GM23338 (cell line): Measurements from ENCODE around the gene RIMKLB. TPM values are rescaled to one million over a fixed set of nuclear protein-coding genes. Genes with fewer than 3 reads are reported as not detected.

ENCODE experiments used
- ATAC-seq: fragments of 200-7000 bp; cut with Tn5 transposase; 3 replicates; pipeline ENCODE4 v1.9.1; 2020
- DNase-seq: peaks from one replicate; pipeline ENCODE4 v3.0.0-alpha.2; 2015; ENCODE audit warnings: low spot score
- H2AFZ ChIP-seq: fragments of 200-600 bp; sonication (generic); 2 replicates; pipeline ENCODE4 v1.8.0; 2016; ENCODE audit warnings: antibody characterized with exemption, mild to moderate bottlenecking, moderate library complexity
- H3F3A ChIP-seq: fragments of 200-600 bp; sonication (generic); replicated peaks from 2 replicates; pipeline ENCODE4 v1.8.0; 2017; ENCODE audit warnings: antibody characterized with exemption, mixed run types, low read depth
- H3K27ac ChIP-seq: fragments of 200-600 bp; sonication (generic); 2 replicates; pipeline ENCODE4 v1.6.1; 2016; ENCODE audit warnings: low read depth
- H3K27me3 ChIP-seq: fragments of 200-600 bp; sonication (generic); 2 replicates; pipeline ENCODE4 v1.8.0; 2016; ENCODE audit warnings: mild to moderate bottlenecking, mixed run types, moderate library complexity; ENCODE audit not compliant: insufficient read depth
- H3K36me3 ChIP-seq: fragments of 200-600 bp; sonication (generic); 2 replicates; pipeline ENCODE4 v1.8.0; 2016; ENCODE audit warnings: mild to moderate bottlenecking; ENCODE audit not compliant: insufficient read depth
- H3K4me1 ChIP-seq: fragments of 200-600 bp; sonication (generic); 2 replicates; pipeline ENCODE4 v1.8.0; 2016; ENCODE audit warnings: mild to moderate bottlenecking, moderate library complexity; ENCODE audit not compliant: insufficient read depth
- H3K4me2 ChIP-seq: fragments of 200-600 bp; sonication (generic); 2 replicates; pipeline ENCODE4 v1.7.1; 2017; ENCODE audit warnings: mixed run types
- H3K4me3 ChIP-seq: fragments of 200-600 bp; sonication (generic); 2 replicates; pipeline ENCODE4 v1.6.1; 2016; ENCODE audit warnings: mixed run types
- H3K79me2 ChIP-seq: fragments of 200-600 bp; sonication (generic); replicated peaks from 2 replicates; pipeline ENCODE4 v1.8.0; 2017; ENCODE audit warnings: mild to moderate bottlenecking; ENCODE audit not compliant: insufficient read depth
- H3K9me2 ChIP-seq: fragments of 200-600 bp; sonication (generic); 2 replicates; pipeline ENCODE4 v1.8.0; 2017; ENCODE audit not compliant: insufficient read depth
- H4K20me1 ChIP-seq: fragments of 200-600 bp; sonication (generic); replicated peaks from 2 replicates; pipeline ENCODE4 v1.8.0; 2017; ENCODE audit warnings: mild to moderate bottlenecking; ENCODE audit not compliant: insufficient read depth
- H3K27ac Mint-ChIP-seq: 2 replicates; pipeline ENCODE4 v1.8.0; 2020; ENCODE audit warnings: inconsistent platforms, mild to moderate bottlenecking, moderate library complexity, mixed read lengths
- H3K27me3 Mint-ChIP-seq: 3 replicates; pipeline ENCODE4 v1.8.0; 2022; ENCODE audit warnings: low read depth, mild to moderate bottlenecking, moderate library complexity, mixed read lengths, inconsistent platforms; ENCODE audit not compliant: insufficient read depth, poor library complexity
- H3K36me3 Mint-ChIP-seq: 3 replicates; pipeline ENCODE4 v1.8.0; 2021; ENCODE audit warnings: low read depth, mild to moderate bottlenecking, inconsistent platforms, moderate library complexity, mixed read lengths
- H3K4me1 Mint-ChIP-seq: 3 replicates; pipeline ENCODE4 v1.8.0; 2020; ENCODE audit warnings: mild to moderate bottlenecking, inconsistent platforms, mixed read lengths
- H3K4me3 Mint-ChIP-seq: 3 replicates; pipeline ENCODE4 v1.8.0; 2021; ENCODE audit warnings: moderate library complexity, mild to moderate bottlenecking, inconsistent platforms, mixed read lengths
- H3K9me3 Mint-ChIP-seq: 3 replicates; pipeline ENCODE4 v1.8.0; 2020; ENCODE audit warnings: moderate library complexity, mild to moderate bottlenecking, inconsistent platforms, mixed read lengths
- CREB1 ChIP-seq: fragments of 250-450 bp; sonication (Bioruptor Pico); IDR thresholded peaks from 2 replicates; pipeline ENCODE4 v1.5.0; 2020; ENCODE audit warnings: low read depth, mild to moderate bottlenecking, moderate library complexity
- ETS1 ChIP-seq: IDR thresholded peaks from 2 replicates; pipeline ENCODE4 v1.6.1; 2016; ENCODE audit warnings: antibody characterized with exemption
- EZH2 ChIP-seq: fragments of 200-600 bp; sonication (generic); IDR thresholded peaks from one replicate; pipeline ENCODE4 v1.8.0; 2017; ENCODE audit warnings: antibody characterized with exemption, mild to moderate bottlenecking, low read depth; ENCODE audit not compliant: unreplicated experiment
- EZH2phosphoT487 ChIP-seq: fragments of 200-600 bp; sonication (generic); IDR thresholded peaks from one replicate; pipeline ENCODE4 v1.8.1; 2018; ENCODE audit warnings: antibody characterized with exemption; ENCODE audit not compliant: unreplicated experiment
- JUNB ChIP-seq: IDR thresholded peaks from one replicate; pipeline ENCODE4 v1.6.1; 2016; ENCODE audit warnings: antibody characterized with exemption; ENCODE audit not compliant: unreplicated experiment
- NANOG ChIP-seq: IDR thresholded peaks from 2 replicates; pipeline ENCODE4 v1.6.1; 2016; ENCODE audit warnings: antibody characterized with exemption, borderline replicate concordance
- POLR2AphosphoS5 ChIP-seq: IDR thresholded peaks from 2 replicates; pipeline ENCODE4 v1.6.1; 2016; ENCODE audit warnings: antibody characterized with exemption, low read depth
- STAT1 ChIP-seq: IDR thresholded peaks from one replicate; pipeline ENCODE4 v1.6.1; 2016; ENCODE audit warnings: antibody characterized with exemption; ENCODE audit not compliant: unreplicated experiment
- ZNF331 ChIP-seq: fragments of 250-450 bp; sonication (Bioruptor Pico); IDR thresholded peaks from 2 replicates; pipeline ENCODE4 v1.5.0; 2020; ENCODE audit warnings: low read depth, mild to moderate bottlenecking, moderate library complexity
- ZNF462 ChIP-seq: fragments of 250-450 bp; sonication (Bioruptor Pico); IDR thresholded peaks from 2 replicates; pipeline ENCODE4 v1.5.0; 2020; ENCODE audit warnings: mild to moderate bottlenecking, moderate library complexity
- polyA plus RNA-seq: library from polyadenylated mRNA; unstranded; fragments of >200 nt; fragmentation: Nextera tagmentation; extraction: Ambion mirVana; gene quantifications from 2 replicates; pipeline ENCODE4 v1.2.1, GENCODE V29; 2016
- total RNA-seq: library from RNA; depleted of rRNA; stranded (reverse); fragments of >200 nt; shearing (Covaris generic); gene quantifications from 2 replicates; pipeline ENCODE4 v1.2.3, GENCODE V29; 2014
- TF ChIP-seq, protein P1 (sequence below): IDR thresholded peaks from one replicate; pipeline ENCODE4 v1.6.1; 2018; ENCODE audit warnings: antibody characterized with exemption; ENCODE audit not compliant: unreplicated experiment

RIMKLB gene
- total and polyA plus RNA-seq, 2 experiments from 2014 or later: 87.0 to 104 TPM

DNA sequence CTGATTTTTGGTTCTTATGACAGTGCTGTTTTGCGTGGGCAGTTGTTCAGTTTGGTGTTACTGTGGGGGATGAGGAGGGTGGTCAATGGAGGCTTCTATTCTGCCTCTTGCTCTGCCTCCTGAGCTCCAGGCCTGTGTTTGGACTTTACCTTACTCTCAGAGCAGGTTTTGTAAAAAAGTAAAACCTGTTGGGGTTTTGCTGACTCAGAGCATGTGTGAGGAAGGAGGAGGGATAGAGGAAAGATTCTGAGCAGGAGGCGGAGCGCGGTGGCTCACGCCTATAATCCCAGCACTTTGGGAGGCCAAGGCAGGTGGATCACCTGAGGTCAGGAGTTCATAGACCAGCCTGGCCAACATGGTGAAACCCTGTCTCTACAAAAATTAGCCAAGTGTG is 131.3 kb downstream of the RIMKLB start:
- Histone ChIP-seq H4K20me1 (no peaks in the 10 kb centered on the region), H3K4me3 (no peak overlapping the region), H2AFZ (no peak overlapping the region), H3K4me1 (peaks cover 45% of the 10 kb centered on the region), H3K9me2 (no peaks in the 10 kb centered on the region), H3K79me2 (0 out of 2 replicates have a peak, but pooled peaks cover 14% of the 10 kb centered on the region), H3F3A (0 out of 2 replicates have a peak, but pooled peaks cover 12% of the 10 kb centered on the region), H3K27ac (no peak overlapping the region; the same call in 1 of the 2 replicates), H3K27me3 (no peaks in the 10 kb centered on the region), H3K4me2 (no peak overlapping the region; the same call in 1 of the 2 replicates), H3K36me3 (no peaks in the 10 kb centered on the region)
- Mint-ChIP-seq H3K27ac (peak overlapping the region; percentile 88), H3K4me3 (no peak overlapping the region; the same call in 2 of the 3 replicates), H3K27me3 (peaks cover 10% of the 10 kb centered on the region), H3K9me3 (peaks cover 19% of the 10 kb centered on the region), H3K36me3 (peaks cover 30% of the 10 kb centered on the region), H3K4me1 (peaks cover 46% of the 10 kb centered on the region)
- peak; percentile 12; the same call in 2 of the 3 replicates for ATAC-seq
- DNase-seq: no peak
- TF ChIP-seq NANOG: no peak
- TF ChIP-seq POLR2AphosphoS5: no peak
- TF ChIP-seq, protein P1, sequence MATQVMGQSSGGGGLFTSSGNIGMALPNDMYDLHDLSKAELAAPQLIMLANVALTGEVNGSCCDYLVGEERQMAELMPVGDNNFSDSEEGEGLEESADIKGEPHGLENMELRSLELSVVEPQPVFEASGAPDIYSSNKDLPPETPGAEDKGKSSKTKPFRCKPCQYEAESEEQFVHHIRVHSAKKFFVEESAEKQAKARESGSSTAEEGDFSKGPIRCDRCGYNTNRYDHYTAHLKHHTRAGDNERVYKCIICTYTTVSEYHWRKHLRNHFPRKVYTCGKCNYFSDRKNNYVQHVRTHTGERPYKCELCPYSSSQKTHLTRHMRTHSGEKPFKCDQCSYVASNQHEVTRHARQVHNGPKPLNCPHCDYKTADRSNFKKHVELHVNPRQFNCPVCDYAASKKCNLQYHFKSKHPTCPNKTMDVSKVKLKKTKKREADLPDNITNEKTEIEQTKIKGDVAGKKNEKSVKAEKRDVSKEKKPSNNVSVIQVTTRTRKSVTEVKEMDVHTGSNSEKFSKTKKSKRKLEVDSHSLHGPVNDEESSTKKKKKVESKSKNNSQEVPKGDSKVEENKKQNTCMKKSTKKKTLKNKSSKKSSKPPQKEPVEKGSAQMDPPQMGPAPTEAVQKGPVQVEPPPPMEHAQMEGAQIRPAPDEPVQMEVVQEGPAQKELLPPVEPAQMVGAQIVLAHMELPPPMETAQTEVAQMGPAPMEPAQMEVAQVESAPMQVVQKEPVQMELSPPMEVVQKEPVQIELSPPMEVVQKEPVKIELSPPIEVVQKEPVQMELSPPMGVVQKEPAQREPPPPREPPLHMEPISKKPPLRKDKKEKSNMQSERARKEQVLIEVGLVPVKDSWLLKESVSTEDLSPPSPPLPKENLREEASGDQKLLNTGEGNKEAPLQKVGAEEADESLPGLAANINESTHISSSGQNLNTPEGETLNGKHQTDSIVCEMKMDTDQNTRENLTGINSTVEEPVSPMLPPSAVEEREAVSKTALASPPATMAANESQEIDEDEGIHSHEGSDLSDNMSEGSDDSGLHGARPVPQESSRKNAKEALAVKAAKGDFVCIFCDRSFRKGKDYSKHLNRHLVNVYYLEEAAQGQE: no peak
- TF ChIP-seq JUNB: no peak
- TF ChIP-seq EZH2phosphoT487: no peak
- TF ChIP-seq ZNF462 (CRISPR knock-in tag): no peak
- TF ChIP-seq EZH2: no peak
- TF ChIP-seq CREB1 (CRISPR knock-in tag): no peak
- no peak for TF ChIP-seq ZNF331 (CRISPR knock-in tag)
- TF ChIP-seq STAT1: no peak
- no peak for TF ChIP-seq ETS1
